Measurements from ENCODE around the gene SRA1. TPM values are rescaled to one million over a fixed set of nuclear protein-coding genes. Genes with fewer than 3 reads are reported as not detected.
A peak's percentile ranks its signal among the peaks of the same experiment; 100 is the strongest.

The SRA1 gene
- total RNA-seq, 2 donors from 2014 or later, result 32.3 to 39.1 TPM

- Mint-ChIP-seq H3K9me3 (no peaks in the 10 kb centered on the region), H3K4me3 (peak overlapping the region; percentile 93), H3K27ac (peak overlapping the region; percentile 76)
These were observed 9.4 kb upstream of the SRA1 start for GRCh38 chr5:140566665-140567064.

GRCh38 chr5:140565780-140566095, 8.5 kb upstream of the SRA1 start:
- no peaks in the 10 kb centered on the region for H3K27me3 Mint-ChIP-seq
- no peaks in the 10 kb centered on the region for H3K9me3 Mint-ChIP-seq
- no peak for ATAC-seq (replicated peaks)
- H3K36me3 Mint-ChIP-seq (ENCODE audit: low read depth), result peaks cover 51% of the 10 kb centered on the region
- peaks cover 23% of the 10 kb centered on the region for H3K4me1 Mint-ChIP-seq
- peak overlapping the region; percentile 93 for H3K27ac Mint-ChIP-seq
- H3K4me3 Mint-ChIP-seq, result peak overlapping the region; percentile 93

More at GRCh38 chr5:140566665-140567064, 9.4 kb upstream of the SRA1 start:
- peaks cover 23% of the 10 kb centered on the region for H3K4me1 Mint-ChIP-seq
- H3K36me3 Mint-ChIP-seq (ENCODE audit: low read depth), result peaks cover 51% of the 10 kb centered on the region
- no peak for ATAC-seq (replicated peaks)
- no peaks in the 10 kb centered on the region for H3K27me3 Mint-ChIP-seq

- H3K27ac Mint-ChIP-seq, result peak overlapping the region; percentile 93
- peak overlapping the region; percentile 93 for H3K4me3 Mint-ChIP-seq
- no peaks in the 10 kb centered on the region for H3K9me3 Mint-ChIP-seq
- peaks cover 23% of the 10 kb centered on the region for H3K4me1 Mint-ChIP-seq
- peaks cover 48% of the 10 kb centered on the region for H3K36me3 Mint-ChIP-seq (ENCODE audit: low read depth)
- peak; percentile 1 for ATAC-seq (replicated peaks)
- H3K27me3 Mint-ChIP-seq, result no peaks in the 10 kb centered on the region
These were observed 7.9 kb upstream of the SRA1 start for GRCh38 chr5:140565024-140565779.

GRCh38 chr5:140564196-140565023, 7.1 kb upstream of the SRA1 start, which contains the start of the genes APBB3 and SLC35A4:
TSS of gene APBB3 (minus strand) at chr5:140564598. CDS start at chr5:140564245, 353 bp downstream.
TSS of gene SLC35A4 (plus strand) at chr5:140564828. CDS start at chr5:140567170, 2,342 bp downstream.
- peaks cover 23% of the 10 kb centered on the region for H3K4me1 Mint-ChIP-seq
- ATAC-seq (replicated peaks), result peak; percentile 93
- peaks cover 45% of the 10 kb centered on the region for H3K36me3 Mint-ChIP-seq (ENCODE audit: low read depth)
- H3K4me3 Mint-ChIP-seq, result peak within 1 kb of the TSS; percentile 93
- no peaks in the 10 kb centered on the region for H3K9me3 Mint-ChIP-seq
- H3K27me3 Mint-ChIP-seq, result no peaks in the 10 kb centered on the region
- H3K27ac Mint-ChIP-seq, result peak within 1 kb of the TSS; percentile 93

GRCh38 chr5:140563596-140563995, 6.3 kb upstream of the SRA1 start:
- H3K36me3 Mint-ChIP-seq (ENCODE audit: low read depth), result peaks cover 39% of the 10 kb centered on the region
- peaks cover 16% of the 10 kb centered on the region for H3K4me1 Mint-ChIP-seq

GRCh38 chr5:140561753-140562523, 4.7 kb upstream of the SRA1 start:
- Mint-ChIP-seq H3K27me3 (no peaks in the 10 kb centered on the region), H3K27ac (peak overlapping the region; percentile 93), H3K9me3 (no peaks in the 10 kb centered on the region), H3K4me3 (peak overlapping the region; percentile 93), H3K36me3 (ENCODE audit: low read depth) (peaks cover 38% of the 10 kb centered on the region), H3K4me1 (peaks cover 13% of the 10 kb centered on the region)
- no peak for ATAC-seq (replicated peaks)

More at GRCh38 chr5:140563596-140563995, 6.3 kb upstream of the SRA1 start:
- Mint-ChIP-seq H3K9me3 (no peaks in the 10 kb centered on the region), H3K27ac (peak overlapping the region; percentile 93), H3K27me3 (no peaks in the 10 kb centered on the region), H3K4me3 (peak overlapping the region; percentile 93)
- ATAC-seq (replicated peaks), result no peak

- Mint-ChIP-seq H3K27ac (peak overlapping the region; percentile 40), H3K36me3 (ENCODE audit: low read depth) (peaks cover 38% of the 10 kb centered on the region), H3K4me3 (no peak overlapping the region), H3K27me3 (no peaks in the 10 kb centered on the region), H3K4me1 (peaks cover 22% of the 10 kb centered on the region), H3K9me3 (no peaks in the 10 kb centered on the region)
- no peak for ATAC-seq (replicated peaks)
These were observed 3.0 kb upstream of the SRA1 start for GRCh38 chr5:140560227-140560626.

- H3K36me3 Mint-ChIP-seq (ENCODE audit: low read depth), result peaks cover 46% of the 10 kb centered on the region
- H3K4me1 Mint-ChIP-seq, result peaks cover 36% of the 10 kb centered on the region
- peak overlapping the region; percentile 63 for H3K4me3 Mint-ChIP-seq
- no peak for ATAC-seq (replicated peaks)
- peak overlapping the region; percentile 75 for H3K27ac Mint-ChIP-seq
- no peaks in the 10 kb centered on the region for H3K9me3 Mint-ChIP-seq
- no peaks in the 10 kb centered on the region for H3K27me3 Mint-ChIP-seq
These were observed 1.3 kb upstream of the SRA1 start for GRCh38 chr5:140558542-140558941.

- ATAC-seq (replicated peaks), result no peak
- Mint-ChIP-seq H3K27me3 (no peaks in the 10 kb centered on the region), H3K36me3 (ENCODE audit: low read depth) (peaks cover 52% of the 10 kb centered on the region), H3K4me1 (peaks cover 41% of the 10 kb centered on the region), H3K4me3 (peak overlapping the region; percentile 63), H3K27ac (peak overlapping the region; percentile 75), H3K9me3 (no peaks in the 10 kb centered on the region)
These were observed 692 bp upstream of the SRA1 start for GRCh38 chr5:140557965-140558364.

- no peak for ATAC-seq (replicated peaks)
- H3K4me1 Mint-ChIP-seq, result peaks cover 44% of the 10 kb centered on the region
- H3K27ac Mint-ChIP-seq, result peak overlapping the region; percentile 75
- peak overlapping the region; percentile 63 for H3K4me3 Mint-ChIP-seq
- H3K36me3 Mint-ChIP-seq (ENCODE audit: low read depth), result peaks cover 67% of the 10 kb centered on the region
- H3K27me3 Mint-ChIP-seq, result no peaks in the 10 kb centered on the region
- H3K9me3 Mint-ChIP-seq, result no peaks in the 10 kb centered on the region
These were observed 835 bp downstream of the SRA1 start for GRCh38 chr5:140556438-140556837.

GRCh38 chr5:140555747-140556312, 1.4 kb downstream of the SRA1 start:
- Mint-ChIP-seq H3K27me3 (no peaks in the 10 kb centered on the region), H3K27ac (peak overlapping the region; percentile 75), H3K4me3 (peak overlapping the region; percentile 63), H3K9me3 (no peaks in the 10 kb centered on the region), H3K4me1 (peaks cover 44% of the 10 kb centered on the region), H3K36me3 (ENCODE audit: low read depth) (peaks cover 73% of the 10 kb centered on the region)
- ATAC-seq (replicated peaks), result no peak

- H3K9me3 Mint-ChIP-seq, result no peaks in the 10 kb centered on the region
- no peaks in the 10 kb centered on the region for H3K27me3 Mint-ChIP-seq
- H3K27ac Mint-ChIP-seq, result peak overlapping the region; percentile 75
- peak overlapping the region; percentile 63 for H3K4me3 Mint-ChIP-seq
- peaks cover 44% of the 10 kb centered on the region for H3K4me1 Mint-ChIP-seq
- ATAC-seq (replicated peaks), result peak; percentile 22
- peaks cover 87% of the 10 kb centered on the region for H3K36me3 Mint-ChIP-seq (ENCODE audit: low read depth)
These were observed 2.8 kb downstream of the SRA1 start for GRCh38 chr5:140554454-140554853.

- Mint-ChIP-seq H3K9me3 (no peaks in the 10 kb centered on the region), H3K27me3 (no peaks in the 10 kb centered on the region), H3K27ac (peak overlapping the region; percentile 75), H3K4me1 (peaks cover 44% of the 10 kb centered on the region), H3K4me3 (peak overlapping the region; percentile 63), H3K36me3 (ENCODE audit: low read depth) (peaks cover 91% of the 10 kb centered on the region)
- peak; percentile 59 for ATAC-seq (replicated peaks)
These were observed 3.6 kb downstream of the SRA1 start for GRCh38 chr5:140553657-140554056.

GRCh38 chr5:140551872-140552271, 5.4 kb downstream of the SRA1 start:
- H3K27me3 Mint-ChIP-seq, result no peaks in the 10 kb centered on the region
- no peak for ATAC-seq (replicated peaks)
- peaks cover 36% of the 10 kb centered on the region for H3K4me1 Mint-ChIP-seq
- no peaks in the 10 kb centered on the region for H3K9me3 Mint-ChIP-seq
- no peak overlapping the region for H3K4me3 Mint-ChIP-seq
- no peak overlapping the region for H3K27ac Mint-ChIP-seq
- peaks cover 77% of the 10 kb centered on the region for H3K36me3 Mint-ChIP-seq (ENCODE audit: low read depth)
